NCI-H187 (cell line): Measurements from ENCODE around the gene BLACAT1.

Experiments used
- DNase-seq, 2 experiments: peaks; one replicate each; lab custom pipeline; 2025; lab: John Stamatoyannopoulos, UW

Gene BLACAT1

GRCh38 chr1:205455581-205456382 is at the start of gene BLACAT1:
TSS of gene BLACAT1 (minus strand) at chr1:205456045.
- no peak for DNase-seq

- peak; percentile 33 to 68 for DNase-seq
Observed at GRCh38 chr1:205505076-205505729, 49.4 kb upstream of the BLACAT1 start.

DNA sequence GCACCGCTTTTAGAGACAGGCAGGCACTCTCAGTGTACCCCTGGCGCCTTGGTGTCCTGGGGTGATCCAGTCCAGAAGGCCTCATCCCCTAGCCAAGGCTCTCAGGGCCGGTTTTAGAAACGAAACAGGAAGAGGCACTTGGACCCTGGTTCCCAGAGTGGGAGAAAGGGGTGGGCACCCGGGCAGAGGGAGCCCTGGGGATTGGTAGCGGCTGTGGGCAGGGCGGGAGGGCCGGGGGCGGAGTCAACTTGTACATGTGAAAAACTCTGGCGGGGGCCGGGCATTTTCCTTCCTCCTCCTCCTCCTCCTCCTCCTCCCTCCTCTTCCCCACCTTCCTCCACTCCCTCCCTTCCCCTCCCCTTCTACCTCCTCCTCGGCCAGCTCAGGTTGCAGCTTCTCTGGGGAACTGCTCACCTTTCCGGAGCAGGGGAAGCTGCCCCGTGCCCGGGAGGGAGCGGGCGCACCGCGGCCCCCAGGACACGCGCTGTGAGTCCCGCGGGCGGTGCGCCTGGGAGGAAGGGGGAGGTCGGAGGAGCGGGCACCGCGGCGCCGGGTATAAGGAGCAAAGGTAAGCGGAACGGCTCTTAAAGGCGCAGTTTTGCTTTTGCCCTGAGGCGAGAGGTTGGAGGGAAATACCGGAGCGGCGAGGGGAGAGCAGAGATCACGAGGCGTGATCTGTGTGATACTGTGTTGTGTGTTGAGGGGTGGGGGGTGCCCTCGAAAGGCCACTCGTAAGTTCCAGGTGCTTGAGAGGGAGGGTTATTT is 48.6 kb upstream of the BLACAT1 start, which contains the start of gene CDK18:
TSS of gene CDK18 (plus strand) at position 359 of the 765 bp plus-strand sequence. CDS start 18,499 bp downstream, outside the sequence.
- peak; percentile 68 to 83 for DNase-seq

DNA sequence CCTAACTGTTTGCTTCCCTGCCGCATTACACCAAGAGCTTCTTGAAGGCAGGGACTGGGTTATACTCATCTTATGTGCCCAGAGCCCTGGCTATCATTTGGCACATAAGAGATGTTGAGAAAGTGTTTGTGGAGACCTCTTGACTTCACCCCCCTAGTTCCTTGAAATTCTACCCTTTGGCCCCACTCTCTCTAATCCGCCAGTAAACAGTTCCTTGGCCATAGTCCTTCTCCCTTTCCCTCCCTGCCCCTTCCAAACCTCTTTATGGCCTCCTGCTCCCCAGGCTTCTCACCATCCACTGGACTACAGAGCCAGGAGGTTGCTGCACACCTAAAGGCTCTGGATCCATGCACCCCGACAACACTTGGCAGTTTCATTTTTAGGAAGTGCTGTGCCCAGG is 47.1 kb upstream of the BLACAT1 start:
- no peak for DNase-seq

- DNase-seq, result no peak
Observed at GRCh38 chr1:205502111-205502810, 46.4 kb upstream of the BLACAT1 start.

DNA sequence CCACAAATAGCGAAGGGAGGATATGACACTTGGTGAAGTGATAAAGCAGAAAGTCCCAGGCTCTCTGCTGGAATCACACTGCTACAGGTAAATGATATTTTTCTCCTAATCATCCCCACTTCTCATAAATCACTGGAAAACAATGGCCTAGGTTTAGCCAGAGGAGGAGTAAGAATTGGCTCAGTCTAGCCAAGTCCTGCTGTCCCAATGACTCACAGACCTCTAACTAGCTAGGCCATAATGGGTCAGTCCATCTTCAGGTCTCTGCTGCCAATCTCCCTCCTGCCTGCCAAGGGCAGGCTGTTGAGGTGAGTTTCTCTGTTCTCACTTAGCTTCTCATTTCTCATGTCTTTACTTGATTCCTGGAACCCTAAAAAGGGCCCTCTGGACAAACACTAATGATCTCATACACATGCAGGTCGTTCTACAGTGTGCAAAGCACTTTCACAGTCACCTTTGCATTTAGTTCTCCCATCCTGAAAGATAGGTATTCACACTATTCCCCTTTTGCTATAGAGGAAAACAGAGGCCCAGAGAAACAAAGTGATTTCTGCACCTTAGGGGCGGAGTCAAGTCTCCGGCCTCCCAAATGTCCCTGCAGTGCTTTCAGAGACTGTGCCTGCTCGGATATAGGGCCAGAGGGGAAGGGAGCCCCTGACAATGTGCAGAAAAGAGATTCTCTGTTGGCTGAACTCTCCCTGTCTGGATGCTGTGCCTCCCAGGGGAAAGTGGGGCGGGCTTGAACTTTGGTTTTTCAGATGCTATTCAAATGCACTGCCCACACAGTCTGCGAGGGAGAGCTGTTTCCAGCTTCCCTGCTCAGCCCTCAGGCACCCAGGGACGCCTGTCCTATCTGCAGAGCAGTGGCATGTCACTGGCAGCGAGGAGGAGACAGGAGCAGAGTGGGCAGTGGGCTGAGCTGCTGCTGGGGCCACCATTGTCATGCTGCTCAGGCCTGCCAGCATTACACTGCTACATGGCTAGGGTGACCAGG is 44.7 kb upstream of the BLACAT1 start:
- no peak for DNase-seq

- DNase-seq, result no peak
Observed at GRCh38 chr1:205499789-205500188, 43.9 kb upstream of the BLACAT1 start.

DNA sequence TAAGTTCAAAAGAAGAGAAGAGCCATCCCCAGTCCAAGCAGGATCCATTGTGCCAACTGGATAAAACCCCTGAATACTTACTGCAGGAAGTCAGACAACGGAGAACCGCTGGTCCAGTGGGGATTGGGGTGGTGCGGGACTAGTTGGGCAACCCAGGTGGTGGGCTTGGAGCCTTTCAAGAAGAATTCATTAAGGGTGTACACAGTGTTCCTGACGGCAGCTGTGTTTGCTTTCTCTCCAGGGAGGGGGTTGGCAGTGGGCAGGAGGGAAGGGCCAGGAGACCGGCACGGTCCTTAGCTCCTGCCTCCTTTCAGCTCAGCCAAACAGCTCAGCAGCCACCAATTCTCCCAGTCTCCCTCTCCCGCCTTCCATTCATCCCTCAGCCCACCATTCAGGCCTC is 41.5 kb upstream of the BLACAT1 start:
- peak; percentile 56 to 74 for DNase-seq

GRCh38 chr1:205496661-205497060 is 40.8 kb upstream of the BLACAT1 start:
- DNase-seq, result no peak

GRCh38 chr1:205495237-205495823 is 39.5 kb upstream of the BLACAT1 start:
- peak; percentile 57 to 76 for DNase-seq

- DNase-seq, result no peak
Observed at GRCh38 chr1:205494115-205494514, 38.3 kb upstream of the BLACAT1 start.

GRCh38 chr1:205493241-205494085 is 37.6 kb upstream of the BLACAT1 start:
- no peak for DNase-seq

- no peak for DNase-seq
Observed at GRCh38 chr1:205492774-205493173, 36.9 kb upstream of the BLACAT1 start.

DNA sequence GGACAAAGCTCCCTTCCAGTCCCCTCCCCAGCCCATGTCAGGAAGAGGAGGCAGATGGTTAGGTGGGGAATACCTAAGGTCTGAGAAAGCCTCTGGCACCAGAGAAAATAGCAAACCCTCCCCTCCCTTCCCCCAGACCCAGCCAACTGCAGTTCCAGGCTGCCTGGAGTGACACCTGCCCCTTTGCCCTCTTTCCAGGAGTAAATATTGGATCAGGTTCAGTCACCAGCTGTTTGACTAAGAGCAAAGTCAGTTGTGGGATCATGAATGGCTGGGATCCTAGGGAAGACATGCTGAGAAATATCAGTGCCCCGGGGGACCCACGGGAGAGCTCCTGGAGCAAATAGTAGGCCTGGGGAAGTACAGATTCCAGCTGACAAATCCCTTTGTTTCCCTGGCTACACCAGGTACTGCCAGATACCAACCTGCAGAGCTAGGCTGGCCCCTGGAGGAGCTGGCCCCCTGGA is 36.4 kb upstream of the BLACAT1 start:
- peak in 1 of 2 experiments; percentile 68 for DNase-seq

- DNase-seq, result no peak
Observed at GRCh38 chr1:205491794-205492193, 35.9 kb upstream of the BLACAT1 start.

GRCh38 chr1:205488074-205488723 is 32.4 kb upstream of the BLACAT1 start:
- DNase-seq, result peak; percentile 51 to 69

DNA sequence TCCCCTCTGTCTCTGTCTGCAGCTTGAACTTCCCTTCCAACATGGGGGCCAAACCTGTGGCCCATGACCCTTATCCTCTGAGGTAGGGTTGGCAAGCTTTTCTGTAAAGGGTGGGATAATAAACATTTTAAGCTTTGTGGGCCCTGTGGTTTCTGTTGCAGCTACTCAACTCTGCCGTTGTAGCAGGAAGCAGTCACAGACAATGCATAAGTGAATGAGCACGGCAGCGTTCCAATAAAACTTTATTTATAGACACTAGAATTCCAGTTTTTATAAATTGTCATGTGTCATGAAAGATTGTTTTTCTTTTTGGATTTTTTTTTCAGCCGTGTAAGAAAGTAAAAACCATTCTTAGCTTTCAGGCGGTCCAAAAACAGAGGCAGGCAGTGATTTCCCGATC is 30.4 kb upstream of the BLACAT1 start:
- DNase-seq, result no peak
